ENCODE data around the gene WDR81.
A peak's percentile ranks its signal among the peaks of the same experiment; 100 is the strongest.
"Not testable (repeated sequence)": the region's sequence is repeated elsewhere in the genome, so short reads cannot be mapped to it uniquely, and the experiment has no call there.

Gene WDR81

GRCh38 chr17:1724351-1724868 lies at the start of gene WDR81:
WDR81 (plus strand) TSS chr17:1724704; CDS start chr17:1724960, 256 bp downstream.
- DNase-seq, result peak; percentile 24

GRCh38 chr17:1676401-1676800 lies 48.1 kb upstream of the WDR81 start:
- no peak for DNase-seq

- no peak for DNase-seq
Measured at GRCh38 chr17:1683459-1683858, 41.0 kb upstream of the WDR81 start.

- DNase-seq, result peak; percentile 95
Measured at GRCh38 chr17:1684378-1685189, 39.9 kb upstream of the WDR81 start, which contains the start of gene PRPF8. PRPF8 (minus strand) TSS chr17:1684867; CDS start chr17:1684571, 296 bp downstream.

- no peak for DNase-seq
Measured at GRCh38 chr17:1686086-1686485, 38.4 kb upstream of the WDR81 start.

GRCh38 chr17:1688405-1688804 lies 36.1 kb upstream of the WDR81 start:
- not testable (repeated sequence) for DNase-seq

- no peak for DNase-seq
Measured at GRCh38 chr17:1690544-1691221, 33.8 kb upstream of the WDR81 start.

GRCh38 chr17:1693339-1693738 lies 31.2 kb upstream of the WDR81 start:
- DNase-seq, result no peak

GRCh38 chr17:1695365-1695764 lies 29.1 kb upstream of the WDR81 start:
- DNase-seq, result no peak

GRCh38 chr17:1697681-1698080 lies 26.8 kb upstream of the WDR81 start:
- no peak for DNase-seq

- not testable (repeated sequence) for DNase-seq
Measured at GRCh38 chr17:1699891-1700290, 24.6 kb upstream of the WDR81 start.

- no peak for DNase-seq
Measured at GRCh38 chr17:1703063-1703462, 21.4 kb upstream of the WDR81 start.

- DNase-seq, result no peak
Measured at GRCh38 chr17:1705004-1705403, 19.5 kb upstream of the WDR81 start.

GRCh38 chr17:1707107-1707506 lies 17.4 kb upstream of the WDR81 start:
- DNase-seq, result no peak

- DNase-seq, result not testable (repeated sequence)
Measured at GRCh38 chr17:1708791-1709346, 15.6 kb upstream of the WDR81 start.

GRCh38 chr17:1709403-1709951 lies 15.0 kb upstream of the WDR81 start:
- DNase-seq, result no peak

GRCh38 chr17:1709971-1710806 lies 14.3 kb upstream of the WDR81 start, which contains the start of gene TLCD2:
TLCD2 (minus strand) TSS chr17:1710377; CDS start chr17:1710242, 135 bp downstream.
- DNase-seq, result no peak

GRCh38 chr17:1710807-1711553 lies 13.5 kb upstream of the WDR81 start:
- no peak for DNase-seq

- DNase-seq, result no peak
Measured at GRCh38 chr17:1711804-1712203, 12.7 kb upstream of the WDR81 start.

GRCh38 chr17:1712271-1712670 lies 12.2 kb upstream of the WDR81 start:
- DNase-seq, result no peak

- no peak for DNase-seq
Measured at GRCh38 chr17:1713160-1713877, 11.2 kb upstream of the WDR81 start.

Measured in NCI-H1092 treated with DMSO at 0.1 percent for 48 hours (cell line).